AG04450 (cell line): Measurements from ENCODE around the gene ANO6. TPM values are rescaled to one million over a fixed set of nuclear protein-coding genes. Genes with fewer than 3 reads are reported as not detected.

Source experiments
- CTCF ChIA-PET: fragments of 300-600, 350-600 bp; formaldehyde crosslinking; extraction: SDS; loops from one replicate; lab custom pipeline; 2022; ENCODE audit warnings: antibody characterized with exemption, inconsistent platforms; lab: Charles Lee
- POLR2A ChIA-PET: fragments of 350-600 bp; formaldehyde crosslinking; extraction: SDS; loops from one replicate; lab custom pipeline; 2021; ENCODE audit warnings: antibody characterized with exemption, inconsistent platforms; lab: Yijun Ruan, JAX
- DNase-seq: peaks from one replicate; pipeline ENCODE4 v3.0.0-alpha.2; 2011; ENCODE audit warnings: low read depth, low spot score
- H3K27ac ChIP-seq: one replicate; pipeline ENCODE4 v1.5.1; 2012; ENCODE audit warnings: low read depth, low read length, control low read depth
- H3K27me3 ChIP-seq: one replicate; pipeline ENCODE4 v1.6.0; 2012; ENCODE audit warnings: low read length; ENCODE audit not compliant: control insufficient read depth, insufficient read depth
- H3K4me3 ChIP-seq: 2 replicates; pipeline ENCODE4 v1.5.1; 2011; ENCODE audit warnings: mild to moderate bottlenecking, low read depth, low read length, control low read depth
- H3K9me3 ChIP-seq: 2 replicates; pipeline ENCODE4 v1.5.1; 2012; ENCODE audit warnings: low read length; ENCODE audit not compliant: control insufficient read depth, insufficient read depth
- CTCF ChIP-seq: IDR thresholded peaks from 2 replicates; pipeline ENCODE4 v1.5.1; 2011; ENCODE audit warnings: low read depth, low read length, control low read depth, inconsistent platforms
- polyA plus RNA-seq: library from polyadenylated mRNA; depleted of rRNA; stranded (reverse); fragments of >200 nt; gene quantifications from 2 replicates; pipeline ENCODE4 v1.2.3, GENCODE V29; 2011

Gene ANO6
- polyA plus RNA-seq, 1 experiment: 51.9 TPM

- ChIA-PET CTCF (no interaction called here), POLR2A (no interaction called here)
- no peaks in the 10 kb centered on the region for H3K9me3 ChIP-seq
- no peak for DNase-seq
- no peak overlapping the region for H3K4me3 ChIP-seq
- H3K27me3 ChIP-seq: no peaks in the 10 kb centered on the region
- no peak for TF ChIP-seq CTCF
- no peak overlapping the region for H3K27ac ChIP-seq
Measured at GRCh38 chr12:45427042-45427441, 211.1 kb downstream of the ANO6 start.

DNA sequence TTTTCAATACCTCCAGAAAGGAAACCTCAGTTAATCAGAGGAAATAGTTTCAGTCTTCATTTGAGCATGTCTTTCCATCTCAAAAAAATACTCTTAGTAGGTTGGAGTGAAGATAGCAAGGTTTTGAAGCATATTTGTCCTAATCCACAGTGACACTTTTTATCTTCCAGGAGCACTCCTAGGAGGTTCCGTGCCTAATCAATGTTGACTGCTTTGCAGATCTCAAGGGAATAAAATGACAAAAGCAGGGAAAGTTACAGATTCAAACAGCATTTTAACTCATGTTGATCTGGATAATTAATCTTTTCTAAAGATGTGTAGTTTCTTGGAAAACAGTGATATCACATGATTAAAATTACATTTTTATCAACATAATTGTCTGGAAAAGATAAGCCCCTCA is 213.9 kb downstream of the ANO6 start:
- ChIA-PET CTCF (no interaction called here), POLR2A (no interaction called here)
- DNase-seq: no peak
- Histone ChIP-seq H3K27ac (no peak overlapping the region), H3K9me3 (no peaks in the 10 kb centered on the region), H3K27me3 (no peaks in the 10 kb centered on the region), H3K4me3 (no peak overlapping the region)
- no peak for TF ChIP-seq CTCF

DNA sequence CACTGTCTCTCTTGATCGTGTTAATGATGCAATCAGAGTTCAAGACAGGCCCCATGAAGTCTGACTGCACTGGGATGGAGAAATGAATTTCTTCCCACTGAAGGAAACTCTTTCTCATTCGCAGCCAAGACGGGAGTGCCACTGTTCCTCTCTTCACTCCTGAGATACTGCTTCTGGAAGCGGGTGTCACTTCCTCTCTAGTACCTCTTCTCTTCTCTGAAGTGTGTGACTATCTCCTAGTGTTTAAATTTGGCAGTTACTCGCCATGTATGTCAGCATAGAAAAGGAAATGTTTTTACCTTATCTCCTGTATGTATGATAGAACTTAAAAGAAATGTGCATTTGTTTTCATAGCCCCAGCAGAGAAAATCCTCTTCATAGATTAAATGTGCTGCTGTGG is 215.2 kb downstream of the ANO6 start:
- ChIA-PET POLR2A (no interaction called here), CTCF (no interaction called here)
- H3K27ac ChIP-seq: no peak overlapping the region
- no peaks in the 10 kb centered on the region for H3K27me3 ChIP-seq
- H3K4me3 ChIP-seq: no peak overlapping the region
- DNase-seq: no peak
- H3K9me3 ChIP-seq: no peaks in the 10 kb centered on the region
- no peak for TF ChIP-seq CTCF

GRCh38 chr12:45432710-45433109 is 216.8 kb downstream of the ANO6 start:
- no peaks in the 10 kb centered on the region for H3K27me3 ChIP-seq
- POLR2A ChIA-PET: no interaction called here
- DNase-seq: no peak
- TF ChIP-seq CTCF: no peak
- H3K9me3 ChIP-seq: no peaks in the 10 kb centered on the region
- H3K4me3 ChIP-seq: no peak overlapping the region
- CTCF ChIA-PET: no interaction called here
- H3K27ac ChIP-seq: no peak overlapping the region

- TF ChIP-seq CTCF: no peak
- no peak overlapping the region for H3K27ac ChIP-seq
- POLR2A ChIA-PET: no interaction called here
- H3K27me3 ChIP-seq: no peaks in the 10 kb centered on the region
- H3K9me3 ChIP-seq: no peaks in the 10 kb centered on the region
- no peak for DNase-seq
- CTCF ChIA-PET: no interaction called here
- no peak overlapping the region for H3K4me3 ChIP-seq
Measured at GRCh38 chr12:45433441-45433868, 217.6 kb downstream of the ANO6 start.
